Gastrocnemius medialis (tissue), 4 donors: ENCODE measurements around the gene C6orf89.

Source experiments
- CTCF ChIP-seq, 5 experiments: fragments of 450-650 bp in 3 of 5; fragments of 200-600 bp in 2 of 5; sonication (generic) in 2 of 5; IDR thresholded peaks in 4 of 5; conservative IDR thresholded peaks in 1 of 5; 1 replicate in 4 of 5; 2 replicates in 1 of 5; pipeline ENCODE4 v1.5.1; 2016 to 2019; ENCODE audit warnings: antibody characterized with exemption in 5 of 5, mild to moderate bottlenecking in 3 of 5, moderate library complexity in 3 of 5
- POLR2A ChIP-seq, 2 donors: fragments of 450-650 bp; IDR thresholded peaks; one replicate each; pipeline ENCODE4 v1.6.1; 2017; ENCODE audit warnings: antibody characterized with exemption in 2 of 2, mild to moderate bottlenecking in 2 of 2, moderate library complexity in 2 of 2

DNA sequence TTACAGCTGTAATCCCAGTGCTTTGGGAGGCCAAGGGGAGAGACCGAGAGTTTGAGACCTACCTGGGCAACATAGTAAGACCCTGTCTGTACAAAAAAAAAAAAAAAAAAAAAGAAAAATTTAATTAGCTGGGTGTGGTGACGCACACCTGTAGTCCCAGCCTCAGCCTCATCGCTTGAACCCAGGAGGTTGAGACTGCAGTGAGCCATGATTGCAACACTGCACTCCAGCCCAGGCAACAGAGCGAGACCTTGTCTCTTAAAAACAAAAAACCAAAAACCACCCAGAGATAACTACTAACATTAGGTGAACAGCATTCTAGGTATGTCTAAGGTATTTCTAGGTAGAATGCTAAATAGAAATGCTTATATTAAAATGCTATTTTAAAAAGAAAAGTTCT is 47.8 kb downstream of the C6orf89 start:
- TF ChIP-seq CTCF (IDR thresholded peaks at IDR 0.05 in 4 of 5, conservative IDR thresholded peaks at IDR 0.05 in 1 of 5) (no peak), POLR2A (IDR thresholded peaks at IDR 0.05) (no peak)
